H1 (cell line): ENCODE results near the gene SLC12A5. TPM values are rescaled to one million over a fixed set of nuclear protein-coding genes. Genes with fewer than 3 reads are reported as not detected.

Experiments used
- CTCF ChIA-PET: fragments of 300-600 bp; sonication (Branson Sonifier 250); formaldehyde crosslinking; loops from one replicate; lab custom pipeline; 2021; ENCODE audit not compliant: partially characterized antibody; lab: Charles Lee
- POLR2A ChIA-PET: fragments of 300-600 bp; sonication (Branson Sonifier 250); formaldehyde crosslinking; loops from one replicate; lab custom pipeline; 2021; ENCODE audit warnings: inconsistent platforms; ENCODE audit not compliant: partially characterized antibody; lab: Charles Lee
- DNase-seq, 2 experiments: peaks; one replicate each; pipeline versions ENCODE4 v3.0.0 to v3.0.0-alpha.2; 2010 to 2022; ENCODE audit warnings: low spot score in 2 of 2, low read depth in 1 of 2, mixed read lengths in 1 of 2
- FAIRE-seq: peaks from 2 replicates; lab custom pipeline; 2011; peaks lifted over from hg19 to GRCh38; lab: Jason Lieb, UNC
- H2AFZ ChIP-seq: 2 replicates; pipeline ENCODE4 v1.8.1; 2012; ENCODE audit warnings: low read length, inconsistent platforms
- H2AK5ac ChIP-seq: 2 replicates; pipeline ENCODE4 v1.6.1; 2013; ENCODE audit warnings: low read depth, low read length
- H2BK120ac ChIP-seq: replicated peaks from 2 replicates; pipeline ENCODE3; 2013; ENCODE audit warnings: low read depth, low read length, inconsistent platforms
- H2BK12ac ChIP-seq: 2 replicates; pipeline ENCODE4 v1.6.1; 2013; ENCODE audit warnings: low read depth, low read length
- H2BK15ac ChIP-seq: 2 replicates; pipeline ENCODE4 v1.6.1; 2013; ENCODE audit warnings: low read length
- H2BK20ac ChIP-seq: 2 replicates; pipeline ENCODE4 v1.6.1; 2013; ENCODE audit warnings: low read length
- H2BK5ac ChIP-seq: 2 replicates; pipeline ENCODE4 v1.6.1; 2013; ENCODE audit warnings: low read depth, low read length
- H3K14ac ChIP-seq: 2 replicates; pipeline ENCODE4 v1.6.1; 2013; ENCODE audit warnings: inconsistent platforms; ENCODE audit not compliant: insufficient read length
- H3K18ac ChIP-seq: 2 replicates; pipeline ENCODE4 v1.6.1; 2013; ENCODE audit warnings: low read length; ENCODE audit errors: extremely low read depth
- H3K23ac ChIP-seq: 2 replicates; pipeline ENCODE4 v1.6.1; 2013; ENCODE audit warnings: inconsistent platforms; ENCODE audit not compliant: insufficient read length
- H3K23me2 ChIP-seq: 2 replicates; pipeline ENCODE4 v1.6.1; 2013; ENCODE audit warnings: low read depth, low read length
- H3K27ac ChIP-seq: 2 replicates; pipeline ENCODE4 v1.6.1; 2011; ENCODE audit warnings: low read depth, low read length, inconsistent platforms
- H3K27me3 ChIP-seq, 4 experiments: replicated peaks in 1 of 4; 1 replicate in 1 of 4; 2 replicates in 3 of 4; pipeline versions ENCODE4 v1.6.1 to v1.8.1; 2011 to 2013; ENCODE audit warnings: low read length in 3 of 4, mild to moderate bottlenecking in 3 of 4, inconsistent platforms in 2 of 4, mixed read lengths in 2 of 4, moderate library complexity in 1 of 4; ENCODE audit not compliant: control insufficient read depth in 3 of 4, insufficient read depth in 3 of 4; ENCODE audit errors: extremely low read depth in 1 of 4
- H3K36me3 ChIP-seq, 4 experiments: 2 replicates each; pipeline versions ENCODE4 v1.6.1 to v1.8.1; 2011 to 2013; ENCODE audit warnings: mild to moderate bottlenecking in 4 of 4, low read length in 3 of 4, moderate library complexity in 2 of 4, control low read depth in 1 of 4, inconsistent platforms in 1 of 4; ENCODE audit not compliant: insufficient read depth in 4 of 4, control insufficient read depth in 2 of 4
- H3K4ac ChIP-seq: replicated peaks from 2 replicates; pipeline ENCODE3; 2013; ENCODE audit warnings: low read length, low read depth, mixed read lengths, inconsistent platforms; ENCODE audit not compliant: insufficient read length
- H3K4me1 ChIP-seq, 4 experiments: replicated peaks in 1 of 4; 1 replicate in 1 of 4; 2 replicates in 3 of 4; pipeline versions ENCODE4 v1.6.1 to v1.8.1; 2011 to 2013; ENCODE audit warnings: low read length in 3 of 4, inconsistent platforms in 2 of 4, mixed read lengths in 1 of 4; ENCODE audit not compliant: insufficient read depth in 4 of 4, control insufficient read depth in 3 of 4
- H3K4me2 ChIP-seq, 2 experiments: 2 replicates each; pipeline versions ENCODE4 v1.6.1 to v1.8.1; 2011 to 2013; ENCODE audit warnings: low read depth in 2 of 2, low read length in 2 of 2, control low read depth in 1 of 2, inconsistent platforms in 1 of 2, mild to moderate bottlenecking in 1 of 2; ENCODE audit not compliant: insufficient read depth in 1 of 2
- H3K4me3 ChIP-seq, 4 experiments: fragments of 200-600, 300-600 bp in 1 of 4; sonication (generic), shearing (Covaris generic), sonication (Bioruptor Twin) in 1 of 4; 2 replicates each; pipeline versions ENCODE4 v1.5.1 to v1.8.1; 2011 to 2016; ENCODE audit warnings: low read length in 4 of 4, low read depth in 3 of 4, control low read depth in 2 of 4, inconsistent platforms in 2 of 4, mild to moderate bottlenecking in 2 of 4, mixed read lengths in 1 of 4, moderate library complexity in 1 of 4; ENCODE audit not compliant: insufficient read depth in 2 of 4; ENCODE audit errors: extremely low read depth in 1 of 4
- H3K56ac ChIP-seq: replicated peaks from 2 replicates; pipeline ENCODE3; 2013; ENCODE audit warnings: low read depth, mild to moderate bottlenecking, mixed read lengths, low read length, inconsistent platforms; ENCODE audit not compliant: insufficient read length
- H3K79me1 ChIP-seq: 2 replicates; pipeline ENCODE4 v1.6.1; 2013; ENCODE audit warnings: low read depth, low read length, control low read depth
- H3K79me2 ChIP-seq, 2 experiments: 2 replicates each; pipeline versions ENCODE4 v1.6.1 to v1.8.1; 2012 to 2013; ENCODE audit warnings: low read length in 2 of 2, mild to moderate bottlenecking in 2 of 2, inconsistent platforms in 1 of 2; ENCODE audit not compliant: insufficient read depth in 2 of 2, control insufficient read depth in 1 of 2
- H3K9ac ChIP-seq, 4 experiments: replicated peaks in 1 of 4; 1 replicate in 1 of 4; 2 replicates in 3 of 4; pipeline versions ENCODE4 v1.6.1 to v1.8.1; 2011 to 2013; ENCODE audit warnings: low read depth in 3 of 4, low read length in 3 of 4, control low read depth in 2 of 4, mild to moderate bottlenecking in 2 of 4, moderate library complexity in 2 of 4, inconsistent platforms in 1 of 4; ENCODE audit errors: extremely low read depth in 1 of 4
- H3K9me3 ChIP-seq, 2 experiments: 2 replicates each; pipeline versions ENCODE4 v1.6.1 to v1.8.1; 2012 to 2013; ENCODE audit warnings: mild to moderate bottlenecking in 2 of 2, moderate library complexity in 2 of 2, control low read depth in 1 of 2, inconsistent platforms in 1 of 2, low read depth in 1 of 2, low read length in 1 of 2, mixed read lengths in 1 of 2; ENCODE audit not compliant: insufficient read depth in 2 of 2
- H4K20me1 ChIP-seq, 2 experiments: replicated peaks in 1 of 2; 2 replicates each; pipeline versions ENCODE3 to v1.8.1; 2011 to 2013; ENCODE audit warnings: inconsistent platforms in 2 of 2, low read length in 2 of 2, mild to moderate bottlenecking in 1 of 2; ENCODE audit not compliant: insufficient read depth in 2 of 2, control insufficient read depth in 1 of 2
- H4K5ac ChIP-seq: 2 replicates; pipeline ENCODE4 v1.6.1; 2013; ENCODE audit warnings: low read length, low read depth, mixed read lengths, inconsistent platforms; ENCODE audit not compliant: insufficient read length
- H4K8ac ChIP-seq: 2 replicates; pipeline ENCODE4 v1.8.0; 2013; ENCODE audit warnings: mild to moderate bottlenecking, moderate library complexity, low read length, inconsistent platforms; ENCODE audit not compliant: insufficient read depth; ENCODE audit errors: extremely low read depth
- H4K91ac ChIP-seq: replicated peaks from 2 replicates; pipeline ENCODE3; 2013; ENCODE audit warnings: low read length, mixed read lengths, inconsistent platforms; ENCODE audit not compliant: insufficient read length
- ASH2L ChIP-seq: fragments of 200-600, 300-600 bp; sonication (generic); IDR thresholded peaks from one replicate; pipeline ENCODE4 v1.7.1; 2017; ENCODE audit warnings: low read length
- CEBPB ChIP-seq: IDR thresholded peaks from 2 replicates; pipeline ENCODE4 v1.6.1; 2012; ENCODE audit warnings: low read depth, low read length
- CHD1 ChIP-seq: IDR thresholded peaks from 2 replicates; pipeline ENCODE4 v1.6.1; 2012; ENCODE audit warnings: low read depth, low read length, improper control_type of control experiment
- EZH2 ChIP-seq: fragments of 200-600 bp; sonication (generic); IDR thresholded peaks from 2 replicates; pipeline ENCODE4 v1.7.1; 2012; ENCODE audit warnings: low read depth, mild to moderate bottlenecking, moderate library complexity, low read length, inconsistent platforms; ENCODE audit not compliant: severe bottlenecking
- MAFK ChIP-seq: IDR thresholded peaks from 2 replicates; pipeline ENCODE4 v1.6.1; 2012; ENCODE audit warnings: low read depth, mild to moderate bottlenecking, improper control_type of control experiment, low read length
- NRF1 ChIP-seq: IDR thresholded peaks from 2 replicates; pipeline ENCODE4 v1.6.1; 2011; ENCODE audit warnings: mild to moderate bottlenecking, low read depth, low read length, improper control_type of control experiment
- POLR2A ChIP-seq, 2 experiments: IDR thresholded peaks; 1 replicate in 1 of 2; 2 replicates in 1 of 2; pipeline ENCODE4 v1.6.1; 2011; ENCODE audit warnings: low read depth in 2 of 2, low read length in 2 of 2, mild to moderate bottlenecking in 2 of 2; ENCODE audit errors: control extremely low read depth in 1 of 2
- RBBP5 ChIP-seq: IDR thresholded peaks from 2 replicates; pipeline ENCODE4 v1.7.1; 2012; ENCODE audit warnings: low read depth, mild to moderate bottlenecking, inconsistent platforms, low read length, moderate library complexity, borderline replicate concordance
- SIX5 ChIP-seq: IDR thresholded peaks from 2 replicates; pipeline ENCODE4 v1.6.1; 2011; ENCODE audit warnings: mild to moderate bottlenecking, low read depth, low read length
- ZNF274 ChIP-seq: IDR thresholded peaks from 2 replicates; pipeline ENCODE4 v1.7.0; 2012; ENCODE audit warnings: low read length, borderline replicate concordance; ENCODE audit errors: extremely low read depth
- WGBS, 2 experiments: shearing (Covaris generic) in 1 of 2; methylation state at CpG; one replicate each; pipeline versions ENCODE4 v1.1.6 to v1.1.7; 2013 to 2015; ENCODE audit warnings: low lambda C conversion rate in 2 of 2, mixed read lengths in 2 of 2, inconsistent platforms in 1 of 2, low coverage in 1 of 2, missing lambda C conversion rate in 1 of 2; ENCODE audit not compliant: insufficient replicate concordance in 2 of 2, insufficient coverage in 1 of 2, insufficient read length in 1 of 2; ENCODE audit errors: extremely low coverage in 1 of 2, missing lambda C conversion rate in 1 of 2; 5-methylcytosine and 5-hydroxymethylcytosine counted together
- polyA plus RNA-seq, 7 experiments: library from polyadenylated mRNA; depleted of rRNA in 3 of 7; stranded (reverse) in 5 of 7; unstranded in 2 of 7; fragments of >200 nt in 5 of 7; fragments of 200-250 nt in 2 of 7; gene quantifications; 1 replicate in 5 of 7; 2 replicates in 1 of 7; 4 replicates in 1 of 7; pipeline versions ENCODE4 v1.2.1 to v1.2.3, GENCODE V29; 2011 to 2013; ENCODE audit warnings: missing spikeins in 2 of 7, mixed read lengths in 2 of 7
- total RNA-seq: library from RNA; stranded (reverse); fragmentation: NEBNext Ultra II Directional; extraction: Animal tissue kit (Norgen Biotek cat#: 25700); gene quantifications from 2 replicates; pipeline ENCODE4 v1.2.1, GENCODE V29; 2021
- TF ChIP-seq, protein P1 (sequence below): IDR thresholded peaks from 2 replicates; pipeline ENCODE4 v1.6.1; 2012; ENCODE audit warnings: low read length, inconsistent platforms

SLC12A5 gene
- total and polyA plus RNA-seq, 2 of the 8 experiments (the other 6 are each of a cell fraction or from before 2014, with no cell fraction given): 1.9 to 7.3 TPM

DNA sequence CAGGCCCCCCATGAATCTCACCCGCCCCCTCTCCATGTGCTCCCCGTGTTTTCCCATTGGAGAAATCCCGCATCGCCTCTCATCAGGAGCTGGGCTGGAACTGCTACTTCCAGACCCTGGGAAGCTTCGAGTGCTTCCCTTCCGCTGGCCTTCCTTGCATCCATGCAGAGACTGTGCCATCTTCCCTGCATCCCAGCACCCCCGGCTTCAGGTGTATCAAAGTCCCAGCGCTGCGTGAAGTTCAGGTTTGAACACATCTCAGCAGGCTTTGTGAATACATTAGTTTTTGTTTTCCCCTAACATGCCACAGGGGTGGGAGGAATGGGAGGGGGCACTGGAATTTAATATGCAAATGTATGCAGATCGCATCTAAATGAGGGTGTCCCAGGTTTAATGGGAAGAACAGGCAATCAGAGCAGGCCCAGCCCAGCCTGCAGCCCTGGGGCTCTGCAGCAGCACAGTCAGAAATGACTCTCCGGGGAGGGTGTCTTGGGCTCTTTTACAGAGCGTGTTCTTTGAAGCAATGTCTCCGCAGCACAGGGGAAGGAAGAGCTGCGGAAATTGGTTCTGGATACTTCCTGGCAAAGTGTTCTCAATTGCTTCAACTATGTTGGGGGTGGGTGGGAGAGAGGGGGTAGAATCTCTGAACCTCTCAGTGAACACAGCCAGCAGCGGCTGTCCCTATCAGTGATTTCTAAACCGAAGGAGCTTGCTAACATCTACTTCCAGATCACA is 28.6 kb upstream of the SLC12A5 start:
- WGBS, 2 experiments: 79% methylated on average over 16 of the region's 16 CpGs; no CpG with 5 or more reads in 1 of the 2 experiments
- Histone ChIP-seq H3K4me2 (0 out of 4 replicates have a peak overlapping the region, but pooled peaks of 1 of the 2 experiments have one; percentile 17), H4K5ac (no peak overlapping the region), H3K4ac (peak overlapping the region; percentile 64), H3K4me1 (peaks cover 7 to 21% (median 12%) of the 10 kb centered on the region in 4 experiments), H4K8ac (no peak overlapping the region), H3K4me3 (no peak overlapping the region), H3K9me3 (no peaks in the 10 kb centered on the region), H2BK12ac (0 out of 2 replicates have a peak overlapping the region, but pooled peaks have one; percentile 39), H3K27me3 (no peaks in the 10 kb centered on the region), H2BK15ac (no peak overlapping the region), H3K56ac (no peak overlapping the region), H2BK5ac (no peak overlapping the region), H2BK20ac (no peak overlapping the region), H3K23me2 (peaks cover 2% of the 10 kb centered on the region; the same call in 1 of the 2 replicates), H2AK5ac (0 out of 2 replicates have a peak overlapping the region, but pooled peaks have one; percentile 65), H3K36me3 (no peaks in the 10 kb centered on the region), H3K79me1 (no peaks in the 10 kb centered on the region), H3K9ac (no peak overlapping the region), H3K79me2 (no peaks in the 10 kb centered on the region), H3K23ac (no peak overlapping the region), H3K18ac (peak overlapping the region; percentile 71), H4K20me1 (no peaks in the 10 kb centered on the region), H2BK120ac (no peak overlapping the region), H3K14ac (no peak overlapping the region), H2AFZ (no peak overlapping the region), H4K91ac (no peak overlapping the region), H3K27ac (no peak overlapping the region)
- FAIRE-seq (no peak), DNase-seq (no peak)
- CTCF ChIA-PET: interaction anchor here (0.7 to 14.5 kb wide), 9 partner anchors 7 to 110 kb away, joined by 3 to 114 read pairs (median 4); partner anchors contain the start of genes CTSA and NEURL2
- POLR2A ChIA-PET: interaction anchor here (1.4 to 2.9 kb wide), 4 partner anchors 9 to 64 kb away, joined by 3 to 12 read pairs (median 6); partner anchors contain the start of gene MMP9
- TF ChIP-seq CEBPB (no peak), ASH2L (no peak), SIX5 (no peak), ZNF274 (no peak), POLR2A (IDR thresholded peaks at IDR 0.05; ENCODE audit: control extremely low read depth in 1 of 2, low read depth in 2 of 2, low read length in 2 of 2) (no peak), NRF1 (no peak), EZH2 (no peak), RBBP5 (no peak), CHD1 (no peak), MAFK (no peak)
- TF ChIP-seq, protein P1, sequence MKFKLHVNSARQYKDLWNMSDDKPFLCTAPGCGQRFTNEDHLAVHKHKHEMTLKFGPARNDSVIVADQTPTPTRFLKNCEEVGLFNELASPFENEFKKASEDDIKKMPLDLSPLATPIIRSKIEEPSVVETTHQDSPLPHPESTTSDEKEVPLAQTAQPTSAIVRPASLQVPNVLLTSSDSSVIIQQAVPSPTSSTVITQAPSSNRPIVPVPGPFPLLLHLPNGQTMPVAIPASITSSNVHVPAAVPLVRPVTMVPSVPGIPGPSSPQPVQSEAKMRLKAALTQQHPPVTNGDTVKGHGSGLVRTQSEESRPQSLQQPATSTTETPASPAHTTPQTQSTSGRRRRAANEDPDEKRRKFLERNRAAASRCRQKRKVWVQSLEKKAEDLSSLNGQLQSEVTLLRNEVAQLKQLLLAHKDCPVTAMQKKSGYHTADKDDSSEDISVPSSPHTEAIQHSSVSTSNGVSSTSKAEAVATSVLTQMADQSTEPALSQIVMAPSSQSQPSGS: no peak
